ENCODE measurements around the gene JUN. TPM values are rescaled to one million over a fixed set of nuclear protein-coding genes. Genes with fewer than 3 reads are reported as not detected.

Gene JUN
- total and polyA plus RNA-seq, 2 experiments from 2014 or later: 189 to 351 TPM

GRCh38 chr1:58763214-58763613, 20.6 kb downstream of the JUN start:
- peaks cover 5% of the 10 kb centered on the region for H3K4me1 ChIP-seq (ENCODE audit: insufficient read depth)
- no peak for DNase-seq (ENCODE audit: low spot score)
- WGBS (ENCODE audit: low lambda C conversion rate, missing lambda C conversion rate): 72% methylated on average over 3 of the region's 3 CpGs
- H3K27me3 ChIP-seq: no peaks in the 10 kb centered on the region
- H4K20me1 ChIP-seq (ENCODE audit: insufficient read depth, poor library complexity, severe bottlenecking): no peaks in the 10 kb centered on the region
- H3K79me2 ChIP-seq: no peaks in the 10 kb centered on the region
- H3K4me2 ChIP-seq: no peak overlapping the region
- no peak overlapping the region for H3K27ac ChIP-seq
- no peaks in the 10 kb centered on the region for H3K9me2 ChIP-seq (replicated peaks; ENCODE audit: insufficient read depth)
- no peak overlapping the region for H3K4me3 ChIP-seq
- TF ChIP-seq EZH2 (IDR thresholded peaks at IDR 0.05; ENCODE audit: borderline replicate concordance): no peak
- no peak for TF ChIP-seq CTCF (IDR thresholded peaks at IDR 0.05; ENCODE audit: poor library complexity)
- no peaks in the 10 kb centered on the region for H3K36me3 ChIP-seq (replicated peaks; ENCODE audit: insufficient read depth, low read depth)
- no peak overlapping the region for H2AFZ ChIP-seq
- H3K9me3 ChIP-seq (ENCODE audit: low read depth): no peaks in the 10 kb centered on the region

GRCh38 chr1:58762806-58763205, 21.0 kb downstream of the JUN start:
- Histone ChIP-seq H3K4me2 (no peak overlapping the region), H3K4me1 (ENCODE audit: insufficient read depth) (peaks cover 5% of the 10 kb centered on the region), H3K27ac (no peak overlapping the region)

GRCh38 chr1:58755468-58755872, 28.4 kb downstream of the JUN start:
- H3K4me3 ChIP-seq: no peak overlapping the region
- TF ChIP-seq CTCF (IDR thresholded peaks at IDR 0.05; ENCODE audit: poor library complexity) (no peak), EZH2phosphoT487 (IDR thresholded peaks at IDR 0.05; ENCODE audit: low read depth, severe bottlenecking, unreplicated experiment) (no peak), EZH2 (IDR thresholded peaks at IDR 0.05; ENCODE audit: borderline replicate concordance) (no peak)
- H3K4me2 ChIP-seq: no peak overlapping the region
- peak; percentile 76 for DNase-seq (ENCODE audit: low spot score)
- H4K20me1 ChIP-seq (ENCODE audit: insufficient read depth, poor library complexity, severe bottlenecking): no peaks in the 10 kb centered on the region
- no peaks in the 10 kb centered on the region for H3K9me2 ChIP-seq (replicated peaks; ENCODE audit: insufficient read depth)
- H2AFZ ChIP-seq: no peak overlapping the region
- no peaks in the 10 kb centered on the region for H3K9me3 ChIP-seq (ENCODE audit: low read depth)
- peak overlapping the region; percentile 25 for H3K27ac ChIP-seq
- 55% methylated on average over 6 of the region's 6 CpGs for WGBS (ENCODE audit: low lambda C conversion rate, missing lambda C conversion rate)
- no peaks in the 10 kb centered on the region for H3K79me2 ChIP-seq
- no peaks in the 10 kb centered on the region for H3K36me3 ChIP-seq (replicated peaks; ENCODE audit: insufficient read depth, low read depth)
- H3K27me3 ChIP-seq: no peaks in the 10 kb centered on the region
- no peaks in the 10 kb centered on the region for H3K4me1 ChIP-seq (ENCODE audit: insufficient read depth)

More at GRCh38 chr1:58762806-58763205, 21.0 kb downstream of the JUN start:
- H2AFZ ChIP-seq: no peak overlapping the region
- H4K20me1 ChIP-seq (ENCODE audit: insufficient read depth, poor library complexity, severe bottlenecking): no peaks in the 10 kb centered on the region
- H3K9me3 ChIP-seq (ENCODE audit: low read depth): no peaks in the 10 kb centered on the region
- H3K27me3 ChIP-seq: no peaks in the 10 kb centered on the region
- H3K36me3 ChIP-seq (replicated peaks; ENCODE audit: insufficient read depth, low read depth): no peaks in the 10 kb centered on the region
- H3K79me2 ChIP-seq: no peaks in the 10 kb centered on the region
- H3K4me3 ChIP-seq: no peak overlapping the region
- H3K9me2 ChIP-seq (replicated peaks; ENCODE audit: insufficient read depth): no peaks in the 10 kb centered on the region
- no peak for DNase-seq (ENCODE audit: low spot score)
- no peak for TF ChIP-seq CTCF (IDR thresholded peaks at IDR 0.05; ENCODE audit: poor library complexity)
- no peak for TF ChIP-seq EZH2 (IDR thresholded peaks at IDR 0.05; ENCODE audit: borderline replicate concordance)
- no peak for TF ChIP-seq EZH2phosphoT487 (IDR thresholded peaks at IDR 0.05; ENCODE audit: low read depth, severe bottlenecking, unreplicated experiment)
